GM19023 (cell line): ENCODE data around the gene DUOXA1.

Source experiments
- ATAC-seq: cut with Tn5 transposase; IDR thresholded peaks from one replicate; pipeline ENCODE4 v1.9.1; 2021; ENCODE audit warnings: mild to moderate bottlenecking, moderate library complexity; ENCODE audit not compliant: unreplicated experiment

The DUOXA1 gene

GRCh38 chr15:45129651-45130129 is at the start of gene DUOXA1, which contains the start of gene DUOX1:
DUOXA1 (minus strand) TSS chr15:45129879; CDS start chr15:45123014, 6,865 bp downstream.
DUOX1 (plus strand) TSS chr15:45129994; CDS start chr15:45131967, 1,973 bp downstream.
- no peak for ATAC-seq

DNA sequence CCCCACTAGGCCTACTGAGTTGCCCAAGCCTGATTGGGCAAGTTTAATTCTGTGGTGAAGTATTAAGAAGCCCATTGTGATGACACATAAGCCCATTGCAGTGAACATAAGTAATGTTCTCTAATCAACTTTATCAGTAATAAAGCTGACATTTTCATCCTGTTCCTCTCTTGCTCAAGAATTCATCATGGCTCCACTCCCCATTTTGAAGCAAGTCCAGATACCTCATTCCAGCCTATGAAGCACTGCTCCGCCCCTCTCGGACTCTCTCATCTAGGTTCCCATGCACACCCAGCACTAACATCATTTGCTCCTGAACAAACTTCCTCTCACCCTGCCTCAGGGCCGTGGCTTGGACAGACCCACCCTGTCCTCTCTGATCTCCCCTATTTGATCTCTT is 47.6 kb upstream of the DUOXA1 start:
- ATAC-seq: no peak

- ATAC-seq: no peak
Observed at GRCh38 chr15:45174577-45174976, 44.9 kb upstream of the DUOXA1 start.

DNA sequence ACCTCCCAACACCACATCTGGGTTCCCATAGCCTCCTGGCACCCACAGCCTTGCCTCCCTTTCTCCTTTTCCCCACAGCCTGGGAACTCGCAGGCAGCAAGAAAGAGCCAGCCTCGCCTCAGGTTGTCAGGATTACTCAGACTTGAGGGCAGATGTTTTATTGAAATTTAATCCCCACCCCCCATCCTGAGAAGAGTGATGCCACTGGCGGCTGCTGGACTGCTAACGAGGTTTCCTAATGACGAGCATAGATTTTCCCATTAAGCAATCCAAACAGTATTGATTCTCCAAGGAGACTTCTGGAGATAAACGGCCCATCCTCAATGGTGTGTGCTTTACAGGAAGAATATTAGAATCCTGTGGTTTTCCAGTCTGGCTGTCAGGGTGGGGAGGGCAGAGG is 44.4 kb upstream of the DUOXA1 start:
- ATAC-seq: no peak

DNA sequence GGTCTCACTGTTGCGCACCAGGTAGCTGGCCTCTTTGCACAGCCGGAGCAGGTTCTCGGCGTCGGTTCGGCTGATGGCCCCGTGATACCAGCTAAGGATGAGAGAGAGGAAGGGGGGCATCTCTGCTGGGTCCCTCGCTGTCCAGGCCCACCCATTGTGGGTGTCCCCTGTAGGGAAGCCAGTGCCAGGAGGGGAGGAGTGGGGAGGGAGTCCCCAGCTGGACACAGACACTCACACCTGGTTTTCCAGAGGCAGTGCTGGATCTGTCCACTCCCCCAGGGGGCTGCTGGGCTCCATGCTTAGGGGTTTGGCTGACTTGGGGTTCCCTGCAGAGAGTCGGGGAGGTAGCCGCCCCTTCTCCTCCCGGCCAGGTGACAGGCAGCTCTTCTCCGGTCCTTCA is 42.2 kb upstream of the DUOXA1 start:
- no peak for ATAC-seq

DNA sequence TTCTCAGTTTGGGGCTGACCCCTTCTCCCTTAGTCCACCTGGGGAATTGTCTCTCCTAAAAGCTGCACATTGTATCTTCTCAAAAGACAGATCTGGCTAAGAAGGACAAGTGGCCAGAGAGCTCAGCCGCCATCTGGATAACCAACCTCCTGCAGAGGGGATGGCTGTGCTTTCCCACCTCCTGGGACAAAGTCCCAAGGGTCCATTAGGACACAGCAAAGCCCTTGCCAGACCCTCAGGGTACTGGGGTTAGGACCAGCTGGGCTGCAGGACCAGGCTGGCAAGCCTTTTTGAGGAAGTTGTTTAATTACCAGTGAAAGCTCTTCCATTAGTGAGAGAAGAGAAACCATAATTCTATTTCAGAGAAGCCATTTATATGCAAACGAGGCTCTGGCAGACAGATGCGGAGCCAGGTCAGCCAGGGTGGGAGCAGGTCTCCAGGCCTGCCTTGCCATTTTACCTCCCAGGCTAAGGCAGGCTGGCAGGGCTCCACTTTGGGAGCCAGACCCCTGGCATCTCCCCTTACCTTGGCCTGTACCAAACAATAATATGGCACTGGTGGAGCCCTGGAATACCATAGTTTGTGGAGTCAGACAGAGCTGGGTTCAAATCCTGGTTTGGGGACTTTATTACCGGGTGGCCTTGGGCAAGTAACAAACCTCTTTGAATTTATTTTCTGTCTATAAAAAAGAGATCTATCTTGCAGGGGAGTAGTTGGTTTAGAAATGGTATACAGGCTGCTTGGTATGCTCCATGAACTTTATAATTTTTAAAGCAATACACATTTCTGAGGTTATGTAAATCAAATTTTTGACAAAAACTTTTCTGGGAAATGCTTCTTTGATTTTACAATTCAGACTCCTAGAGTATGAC is 40.2 kb upstream of the DUOXA1 start:
- no peak for ATAC-seq

DNA sequence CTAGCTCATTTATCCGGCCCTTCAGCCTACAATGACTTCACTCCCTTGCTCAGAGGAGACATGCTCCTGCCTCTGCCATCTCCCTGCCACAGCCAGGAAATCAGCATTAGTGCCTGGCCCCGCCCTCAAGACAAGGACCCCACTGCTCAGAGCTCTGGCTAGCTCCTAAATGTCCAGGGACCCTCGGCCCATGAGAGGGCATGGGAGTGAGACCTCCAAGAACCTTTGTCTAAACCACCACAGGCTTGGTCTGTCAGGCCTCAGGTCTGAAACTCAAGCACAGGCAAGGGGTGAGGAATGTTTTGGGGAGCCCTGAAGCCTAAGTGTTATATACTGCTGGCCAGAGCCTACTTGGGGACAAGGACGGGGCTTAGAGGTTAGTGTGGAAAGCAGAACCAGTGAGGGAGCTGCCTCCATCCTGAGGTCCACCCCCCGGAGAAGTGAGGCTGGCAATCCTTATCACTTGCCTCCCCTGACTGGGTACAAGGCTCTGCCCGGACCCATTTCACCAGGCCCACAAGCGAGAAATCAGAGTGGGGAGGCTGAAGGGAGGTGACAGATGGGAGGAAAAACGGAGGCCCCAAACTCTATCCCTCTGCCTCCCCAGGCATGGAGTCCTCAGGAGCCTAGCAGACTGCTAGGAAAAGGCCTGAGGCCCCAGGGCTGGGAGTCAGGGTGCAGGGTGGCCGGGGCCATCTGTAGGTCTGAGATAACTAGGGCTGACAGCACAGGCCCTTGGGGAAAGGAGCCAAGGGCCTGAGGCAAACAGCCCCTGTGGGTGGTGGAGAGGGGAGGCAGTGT is 39.3 kb upstream of the DUOXA1 start:
- no peak for ATAC-seq

DNA sequence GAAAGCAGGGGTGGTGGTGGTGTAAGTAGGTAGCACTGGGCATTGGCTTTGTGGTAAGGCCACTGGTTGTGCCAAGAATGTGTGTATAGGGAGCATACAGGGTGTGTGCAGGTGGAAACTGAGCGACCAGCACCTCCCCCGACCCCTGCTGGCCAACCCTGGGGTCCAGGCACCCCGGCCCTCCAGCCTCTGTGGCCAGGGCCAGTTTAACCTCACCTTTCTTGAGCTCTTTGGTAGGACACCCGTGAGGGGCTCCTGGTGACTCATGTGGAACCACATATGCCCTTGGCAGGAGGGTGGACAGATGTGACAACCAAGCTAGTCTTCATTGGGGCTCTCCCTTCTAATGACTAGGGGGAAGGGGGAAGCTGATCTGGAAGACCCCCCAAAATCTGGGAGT is 38.6 kb upstream of the DUOXA1 start:
- ATAC-seq: no peak

GRCh38 chr15:45167631-45168205 is 38.0 kb upstream of the DUOXA1 start:
- no peak for ATAC-seq

GRCh38 chr15:45166834-45167630 is 37.4 kb upstream of the DUOXA1 start:
- peak; percentile 90 for ATAC-seq

DNA sequence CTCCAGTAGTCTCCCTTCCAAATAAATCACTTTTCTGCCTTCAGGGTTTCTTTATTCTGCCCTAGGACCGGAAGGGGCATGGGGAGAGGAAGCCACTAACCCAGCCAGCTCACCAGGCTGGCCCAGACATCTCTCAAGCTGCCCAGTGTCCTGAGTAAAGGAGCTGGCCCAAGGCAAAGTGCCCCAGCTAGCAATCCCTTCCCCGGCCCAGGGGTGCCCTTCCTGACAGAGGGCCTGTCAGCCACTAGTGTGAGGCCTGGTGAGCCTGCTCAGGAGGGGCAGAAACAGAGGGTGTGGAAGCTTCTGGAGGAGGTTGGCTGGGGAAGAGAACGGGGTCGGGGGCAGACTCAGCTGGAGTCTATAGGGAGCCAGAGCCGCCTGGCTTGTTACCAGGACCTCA is 35.9 kb upstream of the DUOXA1 start:
- ATAC-seq: no peak

GRCh38 chr15:45164914-45165313 is 35.2 kb upstream of the DUOXA1 start:
- no peak for ATAC-seq

GRCh38 chr15:45163508-45163856 is 33.8 kb upstream of the DUOXA1 start:
- ATAC-seq: no peak

DNA sequence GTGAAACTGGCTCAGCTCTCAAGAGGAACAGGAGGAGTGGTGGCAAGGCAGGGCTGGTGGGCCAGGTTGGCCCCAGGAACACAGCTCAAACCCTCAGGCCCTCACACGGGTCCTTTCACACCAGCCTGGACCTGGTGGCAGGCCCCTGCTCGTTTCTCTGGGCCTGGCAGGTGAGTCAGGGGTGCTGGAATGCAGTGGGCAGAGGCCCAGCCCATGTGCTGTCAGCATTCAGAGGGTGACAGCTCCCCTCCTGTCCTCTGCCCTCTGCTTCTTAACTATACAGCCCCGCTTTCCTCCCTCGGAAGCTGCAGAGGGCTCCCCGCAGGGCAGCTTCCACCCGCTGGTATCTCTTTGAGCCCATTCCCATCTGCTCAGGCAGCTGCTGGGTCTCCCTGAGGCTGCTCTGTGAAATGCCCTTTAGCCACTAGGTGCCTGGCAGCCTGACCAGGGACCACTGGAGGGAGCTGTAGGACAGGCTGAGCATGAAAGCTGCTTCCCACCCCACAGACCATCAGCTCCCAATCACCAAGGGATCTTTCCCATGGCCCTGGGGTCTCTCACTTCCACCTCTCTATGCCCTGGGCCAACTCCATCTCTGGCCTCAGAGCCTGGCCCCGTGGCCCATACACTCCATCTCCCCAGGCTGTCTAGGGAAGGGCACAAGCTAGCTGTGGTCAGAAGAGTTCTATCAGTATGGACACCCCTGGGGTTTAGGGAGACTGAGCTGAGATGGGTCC is 33.3 kb upstream of the DUOXA1 start:
- ATAC-seq: no peak

- ATAC-seq: no peak
Observed at GRCh38 chr15:45161666-45162065, 32.0 kb upstream of the DUOXA1 start.

DNA sequence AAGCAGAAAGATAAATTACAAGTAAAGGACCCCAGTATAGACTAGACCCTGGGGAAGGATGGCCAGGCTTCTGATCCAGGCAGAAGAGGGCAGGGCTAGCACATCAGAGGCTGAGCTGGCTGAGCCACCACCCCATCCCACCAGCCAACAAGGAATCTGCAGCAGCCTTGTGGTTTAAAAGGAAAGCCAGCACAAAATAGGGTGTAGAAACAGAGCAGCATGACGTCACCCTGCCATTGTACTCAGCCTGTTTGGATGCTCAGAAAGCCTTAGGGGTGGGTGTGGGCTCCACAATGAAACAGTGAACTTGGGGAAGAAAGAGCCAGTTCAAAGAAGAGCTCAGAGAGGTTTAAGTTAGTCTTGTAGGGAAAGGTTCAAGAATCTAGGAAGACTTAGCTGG is 28.3 kb upstream of the DUOXA1 start:
- ATAC-seq: no peak

GRCh38 chr15:45156744-45157455 is 27.2 kb upstream of the DUOXA1 start:
- no peak for ATAC-seq

- ATAC-seq: no peak
Observed at GRCh38 chr15:45155739-45156138, 26.1 kb upstream of the DUOXA1 start.
